ENCODE results near the gene ARHGAP28.

DNA sequence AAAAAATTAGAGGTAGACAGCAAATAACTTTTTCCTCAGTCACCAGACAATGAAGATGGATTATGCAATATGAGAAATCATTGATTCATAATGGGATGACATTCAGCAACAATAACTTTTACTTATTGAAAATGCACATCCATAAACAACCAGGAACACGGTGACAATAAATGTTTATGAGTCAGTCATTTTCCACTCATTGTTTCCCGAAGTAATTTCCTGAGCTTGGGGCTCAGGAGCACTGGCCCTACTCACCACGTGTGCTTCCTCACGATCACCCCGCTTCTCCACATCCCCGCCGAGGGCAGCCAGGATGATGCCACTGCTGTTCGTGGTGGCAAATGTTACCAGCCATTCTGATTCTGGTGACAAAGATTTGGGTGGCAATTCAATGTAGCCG, 231.8 kb downstream of the ARHGAP28 start:
- no peak for TF ChIP-seq POLR2A (IDR thresholded peaks at IDR 0.05; ENCODE audit: low read depth, low read length)
- TF ChIP-seq TAF1 (IDR thresholded peaks at IDR 0.05; ENCODE audit: low read depth, low read length) = no peak
- TF ChIP-seq POLR2AphosphoS5 (IDR thresholded peaks at IDR 0.05; ENCODE audit: low read depth, low read length) = no peak
- TF ChIP-seq SPI1 (IDR thresholded peaks at IDR 0.05; ENCODE audit: low read depth, low read length) = no peak

All from GM12891 (cell line).